Measurements from ENCODE around the gene TSHZ2. TPM values are rescaled to one million over a fixed set of nuclear protein-coding genes. Genes with fewer than 3 reads are reported as not detected.
A peak's percentile ranks its signal among the peaks of the same experiment; 100 is the strongest.

TSHZ2 gene
- total RNA-seq, 1 donor from 2014 or later: 1.6 TPM

- Histone ChIP-seq H3K4me3 (ENCODE audit: low read depth, low read length) (no peak overlapping the region), H3K36me3 (ENCODE audit: control insufficient read depth, insufficient read depth, low read length) (no peaks in the 10 kb centered on the region), H3K27me3 (ENCODE audit: control insufficient read depth, insufficient read depth, low read length) (no peaks in the 10 kb centered on the region)
- DNase-seq (ENCODE audit: low read depth): no peak
- no peak for TF ChIP-seq CTCF (IDR thresholded peaks at IDR 0.05; ENCODE audit: insufficient read depth, low read length, severe bottlenecking)
- FAIRE-seq: no peak
These were observed 218.1 kb downstream of the TSHZ2 start for GRCh38 chr20:53190225-53190624.

- DNase-seq (ENCODE audit: low read depth): no peak
- no peak overlapping the region for H3K4me3 ChIP-seq (ENCODE audit: low read depth, low read length)
- no peaks in the 10 kb centered on the region for H3K27me3 ChIP-seq (ENCODE audit: control insufficient read depth, insufficient read depth, low read length)
- no peak for FAIRE-seq
- TF ChIP-seq CTCF (IDR thresholded peaks at IDR 0.05; ENCODE audit: insufficient read depth, low read length, severe bottlenecking): no peak
- no peaks in the 10 kb centered on the region for H3K36me3 ChIP-seq (ENCODE audit: control insufficient read depth, insufficient read depth, low read length)
These were observed 219.8 kb downstream of the TSHZ2 start for GRCh38 chr20:53191957-53192356.

GRCh38 chr20:53194306-53195290, 222.4 kb downstream of the TSHZ2 start:
- TF ChIP-seq CTCF (IDR thresholded peaks at IDR 0.05; ENCODE audit: insufficient read depth, low read length, severe bottlenecking): no peak
- Histone ChIP-seq H3K36me3 (ENCODE audit: control insufficient read depth, insufficient read depth, low read length) (no peaks in the 10 kb centered on the region), H3K27me3 (ENCODE audit: control insufficient read depth, insufficient read depth, low read length) (no peaks in the 10 kb centered on the region), H3K4me3 (ENCODE audit: low read depth, low read length) (no peak overlapping the region)
- FAIRE-seq (peak; percentile 36), DNase-seq (ENCODE audit: low read depth) (no peak)

GRCh38 chr20:53195876-53196610, 223.9 kb downstream of the TSHZ2 start:
- H3K36me3 ChIP-seq (ENCODE audit: control insufficient read depth, insufficient read depth, low read length): no peaks in the 10 kb centered on the region
- DNase-seq (ENCODE audit: low read depth) (no peak), FAIRE-seq (no peak)
- no peak overlapping the region for H3K4me3 ChIP-seq (ENCODE audit: low read depth, low read length)
- TF ChIP-seq CTCF (IDR thresholded peaks at IDR 0.05; ENCODE audit: insufficient read depth, low read length, severe bottlenecking): no peak
- no peaks in the 10 kb centered on the region for H3K27me3 ChIP-seq (ENCODE audit: control insufficient read depth, insufficient read depth, low read length)

- DNase-seq (ENCODE audit: low read depth): no peak
- H3K4me3 ChIP-seq (ENCODE audit: low read depth, low read length): no peak overlapping the region
These were observed 229.4 kb downstream of the TSHZ2 start for GRCh38 chr20:53201588-53201987.

More at GRCh38 chr20:53201588-53201987, 229.4 kb downstream of the TSHZ2 start:
- no peak for FAIRE-seq
- Histone ChIP-seq H3K27me3 (ENCODE audit: control insufficient read depth, insufficient read depth, low read length) (no peaks in the 10 kb centered on the region), H3K36me3 (ENCODE audit: control insufficient read depth, insufficient read depth, low read length) (no peaks in the 10 kb centered on the region)
- no peak for TF ChIP-seq CTCF (IDR thresholded peaks at IDR 0.05; ENCODE audit: insufficient read depth, low read length, severe bottlenecking)
